Bronchial epithelial cell (primary cell): ENCODE measurements around the gene TMEM97. TPM values are rescaled to one million over a fixed set of nuclear protein-coding genes. Genes with fewer than 3 reads are reported as not detected.
A peak's percentile ranks its signal among the peaks of the same experiment; 100 is the strongest.

ENCODE experiments used
- DNase-seq: peaks from one replicate; pipeline ENCODE4 v3.0.0-alpha.2; 2010; ENCODE audit warnings: low read depth
- FAIRE-seq: peaks from 2 replicates; lab custom pipeline; 2011; peaks lifted over from hg19 to GRCh38; lab: Jason Lieb, UNC
- H3K27me3 ChIP-seq: 2 replicates; pipeline ENCODE4 v1.5.1; 2011; ENCODE audit warnings: low read length; ENCODE audit not compliant: control insufficient read depth, insufficient read depth
- H3K36me3 ChIP-seq: 2 replicates; pipeline ENCODE4 v1.5.1; 2011; ENCODE audit warnings: low read length; ENCODE audit not compliant: control insufficient read depth, insufficient read depth
- H3K4me3 ChIP-seq: 2 replicates; pipeline ENCODE4 v1.5.1; 2011; ENCODE audit warnings: mild to moderate bottlenecking, low read depth, low read length, control low read depth
- CTCF ChIP-seq: IDR thresholded peaks from 2 replicates; pipeline ENCODE4 v1.5.1; 2011; ENCODE audit warnings: mild to moderate bottlenecking, moderate library complexity, low read length, control low read depth, inconsistent platforms; ENCODE audit not compliant: insufficient read depth, severe bottlenecking
- total RNA-seq: library from RNA; depleted of rRNA; stranded (reverse); fragments of >200 nt; gene quantifications from 2 replicates; pipeline ENCODE4 v1.2.1, GENCODE V29; 2014

Gene TMEM97
- total RNA-seq, 1 donor from 2014 or later = 8.2 TPM

GRCh38 chr17:28306954-28307401 lies 12.0 kb upstream of the TMEM97 start:
- no peak for TF ChIP-seq CTCF
- no peak for DNase-seq
- Histone ChIP-seq H3K36me3 (no peaks in the 10 kb centered on the region), H3K27me3 (peaks cover 3% of the 10 kb centered on the region), H3K4me3 (no peak overlapping the region)
- FAIRE-seq = no peak

GRCh38 chr17:28313841-28314240 lies 5.2 kb upstream of the TMEM97 start:
- TF ChIP-seq CTCF = no peak
- FAIRE-seq (no peak), DNase-seq (no peak)
- H3K27me3 ChIP-seq = no peaks in the 10 kb centered on the region
- no peak overlapping the region for H3K4me3 ChIP-seq
- H3K36me3 ChIP-seq = no peaks in the 10 kb centered on the region

GRCh38 chr17:28315846-28316705 lies 2.9 kb upstream of the TMEM97 start:
- TF ChIP-seq CTCF = no peak
- H3K36me3 ChIP-seq = no peaks in the 10 kb centered on the region
- H3K27me3 ChIP-seq = no peaks in the 10 kb centered on the region
- no peak for DNase-seq
- H3K4me3 ChIP-seq = no peak overlapping the region
- no peak for FAIRE-seq

- Histone ChIP-seq H3K4me3 (no peak overlapping the region), H3K36me3 (no peaks in the 10 kb centered on the region), H3K27me3 (no peaks in the 10 kb centered on the region)
- no peak for TF ChIP-seq CTCF
- DNase-seq (no peak), FAIRE-seq (no peak)
These were observed 1.7 kb upstream of the TMEM97 start for GRCh38 chr17:28317099-28317965.

- peak overlapping the region; percentile 80 for H3K4me3 ChIP-seq
- FAIRE-seq = no peak
- no peak for TF ChIP-seq CTCF
- H3K36me3 ChIP-seq = no peaks in the 10 kb centered on the region
- DNase-seq = peak; percentile 20
- no peaks in the 10 kb centered on the region for H3K27me3 ChIP-seq
These were observed 838 bp upstream of the TMEM97 start for GRCh38 chr17:28317966-28318758.
